ENCODE data around the gene RALGDS.

RALGDS gene

DNA sequence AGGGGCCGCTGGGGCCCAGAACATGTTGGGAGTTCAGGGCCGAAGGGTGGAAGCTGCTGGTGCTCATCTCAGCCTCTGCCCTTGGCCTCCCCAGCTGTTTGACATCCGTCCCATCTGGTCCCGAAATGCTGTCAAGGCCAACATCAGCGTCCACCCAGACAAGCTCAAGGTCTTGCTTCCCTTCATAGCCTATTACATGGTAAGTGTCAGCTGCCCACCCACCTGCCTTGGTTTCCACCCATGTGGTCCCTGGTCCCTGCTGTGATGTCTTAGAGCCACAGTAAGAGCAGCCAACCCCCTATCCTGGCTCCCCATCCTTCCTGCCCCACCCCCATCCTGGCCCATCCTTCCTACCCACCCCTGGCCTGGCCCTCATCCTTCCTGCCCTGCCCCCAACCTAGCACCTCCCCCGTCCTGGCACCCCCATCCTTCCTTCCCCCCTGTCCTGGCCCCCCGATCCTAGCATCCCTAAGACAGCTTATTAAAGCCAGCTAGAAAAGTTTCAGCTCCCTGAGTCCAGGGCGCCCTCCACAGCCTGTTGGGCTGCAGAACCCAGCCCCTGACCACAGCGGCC, 69.0 kb downstream of the RALGDS start:
- no peak for DNase-seq (ENCODE audit: low spot score)

DNA sequence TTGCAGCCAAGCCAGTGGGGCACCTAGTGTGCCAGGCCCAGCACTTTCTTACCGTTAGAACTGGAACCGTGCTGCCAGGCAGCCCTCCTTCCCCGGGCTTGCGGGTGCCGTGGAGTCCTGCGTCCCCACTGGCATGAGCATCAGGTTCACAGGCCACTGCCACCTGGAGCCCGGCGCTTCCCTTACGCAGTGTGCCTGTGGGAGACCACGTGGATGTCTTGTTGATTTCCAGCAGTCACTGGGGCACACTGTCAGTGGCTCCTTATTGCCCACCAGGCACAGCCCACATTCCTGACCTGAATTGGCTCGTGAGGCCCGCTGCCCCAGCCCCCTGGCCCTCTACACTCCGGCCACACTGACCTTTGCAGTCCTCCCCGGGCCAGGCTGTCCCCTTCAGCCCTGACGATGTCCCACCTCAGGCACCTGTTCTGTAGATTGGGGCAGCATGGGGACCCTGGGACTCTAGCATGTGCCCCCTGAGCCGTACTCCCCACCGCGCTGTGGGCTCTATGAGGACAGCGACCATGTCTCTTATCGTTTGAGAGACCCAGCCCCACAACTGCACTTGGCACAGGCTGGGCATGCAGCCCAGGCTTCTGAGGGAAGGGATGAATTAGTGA, 69.6 kb downstream of the RALGDS start:
- DNase-seq (ENCODE audit: low spot score) = no peak

GRCh38 chr9:133050781-133051180, 70.3 kb downstream of the RALGDS start:
- no peak for DNase-seq (ENCODE audit: low spot score)

DNA sequence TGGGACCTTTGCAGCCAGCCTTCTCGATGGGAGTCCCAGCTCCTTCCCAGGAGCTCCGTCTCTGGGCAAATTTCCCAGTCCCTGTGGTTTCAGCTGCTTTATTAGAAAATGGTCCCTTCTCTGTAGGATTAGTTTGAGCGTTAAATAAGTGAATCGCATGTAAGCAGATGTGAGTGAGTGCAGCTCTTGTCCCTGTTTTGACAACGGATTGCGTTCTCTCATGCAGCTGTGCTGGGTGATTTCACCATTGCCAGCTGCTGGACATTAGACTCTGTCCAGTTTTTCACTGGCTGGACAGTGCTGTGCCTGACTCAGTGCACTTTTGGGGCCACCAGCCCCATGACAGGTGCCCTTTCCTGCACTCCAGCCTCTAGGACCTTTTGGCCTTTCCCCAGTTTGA, 70.9 kb downstream of the RALGDS start:
- DNase-seq (ENCODE audit: low spot score) = peak; percentile 65

GRCh38 chr9:133049043-133049442, 72.0 kb downstream of the RALGDS start:
- no peak for DNase-seq (ENCODE audit: low spot score)

DNA sequence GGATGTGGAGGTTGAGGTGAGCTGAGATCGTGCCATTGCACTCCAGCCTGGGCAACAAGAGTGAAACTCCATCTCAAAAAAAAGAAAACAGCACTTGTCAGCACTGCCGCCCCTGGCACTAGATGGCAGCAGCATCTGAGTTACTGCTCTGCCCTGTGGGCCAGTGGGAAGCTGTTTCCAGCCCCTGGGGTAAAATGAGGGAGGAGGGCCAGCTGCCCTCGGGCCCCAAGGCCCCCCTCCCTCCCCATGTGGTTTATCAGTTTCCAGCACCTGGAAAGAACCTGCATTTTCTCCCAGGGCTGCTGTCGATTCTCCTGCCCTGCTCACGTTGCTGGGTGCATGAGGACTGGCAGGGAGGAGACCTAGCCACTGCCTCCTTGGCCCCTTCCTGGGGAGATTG, 72.4 kb downstream of the RALGDS start:
- DNase-seq (ENCODE audit: low spot score) = no peak
